Activated CD8-positive, alpha-beta memory T cell treated with anti-CD3 and anti-CD28 coated beads, Interleukin-2, amount 50 U/mL, for 1 hour (primary cell): Measurements from ENCODE around the gene NAP1L5.
A peak's percentile ranks its signal among the peaks of the same experiment; 100 is the strongest.

ENCODE experiments used
- DNase-seq: peaks from one replicate; pipeline ENCODE4 v3.0.0-alpha.2; 2020; ENCODE audit errors: extremely low read depth

Gene NAP1L5

DNA sequence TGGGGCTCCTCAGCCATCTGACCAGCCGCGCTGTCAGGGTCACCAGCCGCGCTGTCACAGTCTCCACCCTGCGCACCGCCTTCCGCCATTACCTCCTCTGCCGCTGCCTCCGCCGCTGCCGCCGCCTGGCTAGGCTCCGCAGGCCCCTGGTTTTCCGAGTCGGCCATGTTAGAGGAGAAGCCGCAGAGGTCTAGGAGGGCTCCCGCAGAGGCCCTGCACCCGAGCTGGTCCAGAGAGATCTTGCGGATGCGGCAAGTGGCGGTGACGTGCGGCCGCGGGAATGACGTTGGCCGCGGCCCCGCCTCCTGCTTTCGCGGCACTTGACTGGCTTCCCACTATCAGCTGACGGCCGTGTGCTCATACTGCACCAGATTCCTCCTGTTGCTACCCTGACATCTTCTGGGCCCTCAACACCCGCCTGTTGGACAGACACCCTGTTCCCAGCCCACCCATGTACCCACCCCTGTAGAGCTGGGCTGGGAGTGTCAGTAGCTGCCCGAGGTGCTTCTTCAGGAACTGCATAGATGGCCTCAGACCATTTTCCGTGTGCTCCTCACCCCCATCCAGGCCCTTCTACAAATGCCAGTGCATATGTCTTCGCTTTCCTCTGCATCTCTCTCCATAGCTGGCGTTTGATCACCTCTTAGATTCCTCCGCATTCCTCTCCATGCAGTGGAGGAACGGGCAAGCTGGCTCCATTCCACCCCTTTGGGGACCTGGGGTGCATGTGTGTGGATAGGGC, at the start of gene NAP1L5:
TSS of gene NAP1L5 (minus strand) at position 242 of the 742 bp plus-strand sequence. CDS start at position 167, 75 bp downstream.
- peak; percentile 47 for DNase-seq

DNA sequence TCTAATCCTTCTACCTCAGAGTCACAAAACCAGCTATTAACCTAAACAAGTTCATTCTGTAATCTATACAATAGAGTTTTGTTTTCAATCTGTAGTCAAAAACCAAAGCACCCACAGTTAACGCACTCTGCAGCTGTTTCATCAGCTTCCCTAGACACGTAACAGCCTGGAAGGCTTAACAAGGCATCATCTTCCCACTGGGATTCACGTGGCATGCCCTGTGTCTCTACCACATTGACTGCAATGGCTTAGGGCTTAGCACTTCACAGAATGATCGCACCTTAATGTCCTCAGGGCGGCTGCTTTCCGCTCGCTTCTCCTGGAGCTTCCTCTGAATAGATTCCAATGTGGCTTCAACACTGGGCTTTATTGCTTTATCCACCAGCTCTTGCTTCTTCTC, 49.7 kb upstream of the NAP1L5 start:
- no peak for DNase-seq

GRCh38 chr4:88746206-88746605, 48.6 kb upstream of the NAP1L5 start:
- no peak for DNase-seq

DNA sequence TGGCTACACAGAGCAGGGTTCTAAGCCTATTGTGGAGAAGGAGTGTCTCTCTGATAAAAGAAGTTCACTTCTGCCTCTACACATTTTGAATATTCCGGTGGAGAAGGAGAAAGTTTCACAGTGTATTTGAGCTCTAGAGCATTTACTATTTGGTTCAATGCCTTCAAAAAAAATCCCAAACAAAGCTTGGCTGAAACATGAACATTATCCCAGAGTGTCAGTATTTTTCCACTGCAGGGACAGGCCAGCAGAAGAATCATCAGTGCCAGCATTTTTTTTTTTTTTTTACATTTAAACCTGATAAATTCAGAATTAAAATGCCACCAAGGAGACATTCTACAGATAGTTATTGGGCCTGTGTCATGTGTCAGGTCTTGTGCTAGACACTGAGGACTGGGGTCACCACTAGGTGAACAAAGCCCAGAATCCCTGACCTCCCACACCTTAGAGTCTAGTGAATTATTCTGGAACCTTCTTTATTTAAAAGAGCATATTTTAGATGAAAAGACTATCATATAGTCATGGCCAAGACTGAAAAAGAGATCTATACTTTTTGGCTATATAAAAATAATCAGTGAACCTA, 48.0 kb upstream of the NAP1L5 start:
- DNase-seq, result no peak

DNA sequence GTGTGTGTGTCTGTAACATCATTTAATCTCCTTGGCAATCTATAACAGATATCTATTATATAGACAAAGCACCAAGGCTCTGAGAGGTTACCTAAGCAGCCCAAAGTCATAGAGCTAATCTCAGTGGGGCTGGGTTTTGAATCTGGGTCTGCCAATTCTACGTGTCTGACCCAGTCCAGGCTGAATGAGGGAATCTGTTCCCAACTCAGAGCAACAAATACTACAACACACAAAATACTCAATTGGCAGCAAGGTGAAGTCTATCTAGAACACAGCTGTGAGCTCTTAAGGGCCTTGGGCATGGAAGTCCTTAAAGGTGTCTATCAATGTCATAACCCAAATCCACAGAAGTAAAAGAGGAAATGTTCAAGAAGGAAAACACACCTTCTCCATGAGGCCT, 47.5 kb upstream of the NAP1L5 start:
- no peak for DNase-seq

- no peak for DNase-seq
Observed at GRCh38 chr4:88744609-88745008, 47.0 kb upstream of the NAP1L5 start.

DNA sequence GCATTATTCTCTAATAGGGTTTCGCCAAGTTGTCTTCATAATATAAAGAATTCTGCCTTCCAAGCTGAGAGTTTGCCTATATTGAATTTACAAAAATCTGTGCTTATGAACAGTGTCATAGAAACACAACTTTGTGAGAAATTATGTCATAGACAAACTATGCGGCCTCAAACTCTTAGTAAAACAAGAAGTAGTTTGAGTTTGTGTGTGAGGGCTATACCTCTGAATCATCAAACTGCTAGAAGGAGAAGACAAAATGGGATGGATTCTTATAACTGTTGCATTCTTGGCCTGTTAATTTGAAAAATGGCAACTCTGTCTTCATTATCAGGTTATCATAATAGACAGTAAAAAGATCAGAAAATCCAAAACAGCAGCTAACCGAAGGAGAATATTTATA, 46.1 kb upstream of the NAP1L5 start:
- no peak for DNase-seq

GRCh38 chr4:88742561-88742960, 44.9 kb upstream of the NAP1L5 start:
- DNase-seq, result no peak

DNA sequence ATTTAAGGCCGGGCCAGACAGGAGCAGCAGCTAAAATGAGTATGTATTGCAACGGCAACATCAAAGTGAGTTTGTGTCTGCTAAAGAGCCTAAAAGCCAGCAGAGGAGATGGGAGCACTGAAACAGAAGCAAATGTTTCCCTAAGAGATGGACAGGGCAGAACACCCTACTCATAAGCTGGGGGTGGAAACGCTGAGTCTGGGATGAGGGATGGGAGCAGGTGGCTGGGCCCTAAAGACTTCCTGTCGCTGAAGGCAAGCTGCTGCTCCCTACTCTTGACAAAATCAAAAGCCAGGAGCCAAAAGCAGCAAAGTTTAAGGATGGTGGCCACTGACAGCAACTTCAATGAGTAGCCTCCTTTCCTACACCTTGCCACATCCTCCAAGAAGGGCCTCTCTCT, 40.6 kb upstream of the NAP1L5 start:
- no peak for DNase-seq

GRCh38 chr4:88737307-88737941, 39.8 kb upstream of the NAP1L5 start:
- DNase-seq, result no peak

- no peak for DNase-seq
Observed at GRCh38 chr4:88736264-88736663, 38.6 kb upstream of the NAP1L5 start.

DNA sequence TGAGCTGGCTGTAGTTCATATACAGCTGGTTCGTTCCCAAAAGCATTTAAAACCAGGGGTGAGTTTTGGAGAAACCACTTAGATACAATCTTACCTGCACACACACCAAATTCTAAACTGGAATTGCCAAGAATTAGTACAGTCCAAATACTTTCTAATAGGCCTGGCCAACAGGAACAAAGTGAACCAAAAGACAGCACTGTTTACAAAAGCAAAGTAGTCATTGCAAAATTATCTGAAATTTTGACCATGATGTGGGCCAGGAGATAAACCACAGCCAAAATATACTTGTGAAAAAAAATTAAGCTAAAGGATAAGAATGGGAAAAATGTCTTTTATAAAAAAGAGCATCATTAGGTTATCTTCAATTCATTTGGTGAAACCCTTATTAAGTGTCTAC, 37.9 kb upstream of the NAP1L5 start:
- no peak for DNase-seq

DNA sequence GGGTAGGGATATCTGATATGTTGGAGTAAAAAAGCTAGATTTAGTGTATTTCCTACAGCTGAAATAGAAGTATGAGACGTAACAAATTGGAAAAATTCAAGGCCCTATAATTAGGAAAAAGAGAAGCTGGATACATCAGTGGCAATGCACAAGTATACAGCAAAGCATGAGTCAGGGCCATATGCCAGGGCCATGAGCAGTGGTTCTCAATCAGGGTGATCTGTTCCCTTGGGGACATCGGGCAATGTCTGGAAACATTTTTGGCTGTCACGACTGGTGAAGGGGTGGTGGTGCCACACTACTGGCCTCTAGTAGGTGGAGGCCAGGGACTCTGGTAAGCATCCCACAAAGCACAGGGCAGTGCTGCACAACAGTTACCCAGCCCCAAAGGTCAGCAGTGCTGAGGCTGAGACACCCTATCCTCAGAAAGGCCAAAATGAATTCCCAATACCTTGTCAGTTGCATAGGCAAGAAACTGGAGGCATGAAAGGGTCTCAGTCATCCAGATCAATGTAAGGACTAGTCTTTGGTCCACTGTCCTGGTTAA, 36.8 kb upstream of the NAP1L5 start:
- no peak for DNase-seq

DNA sequence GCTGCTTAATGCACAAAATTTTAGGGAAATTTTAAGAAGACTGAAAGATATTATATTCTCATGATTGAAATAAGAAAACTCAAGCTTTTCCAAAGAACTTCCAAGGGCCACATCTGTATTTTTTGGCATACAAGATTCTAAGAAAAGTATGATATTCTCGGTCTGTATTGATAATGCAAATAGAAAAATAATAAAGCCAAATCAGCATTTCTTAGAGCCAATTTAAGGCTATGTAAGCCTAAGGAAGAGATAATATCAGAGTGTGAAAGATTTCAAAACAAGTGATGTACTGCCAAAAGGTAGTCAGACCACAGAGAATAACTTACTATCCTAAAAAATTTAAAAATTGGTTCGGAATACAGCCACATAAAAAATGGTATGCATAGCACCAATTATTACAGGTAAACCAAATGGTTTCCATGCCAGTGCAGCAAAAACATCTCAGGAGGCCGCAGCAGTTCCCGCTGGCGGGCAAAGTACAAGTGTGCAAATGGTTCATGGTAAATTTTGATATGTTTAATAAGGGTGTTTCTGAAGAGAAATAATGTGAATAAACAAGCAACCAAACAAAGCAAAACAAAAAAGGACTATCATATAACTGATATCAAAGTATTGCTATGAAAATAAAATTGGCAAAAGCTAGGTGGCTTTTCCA, 35.2 kb upstream of the NAP1L5 start:
- no peak for DNase-seq

DNA sequence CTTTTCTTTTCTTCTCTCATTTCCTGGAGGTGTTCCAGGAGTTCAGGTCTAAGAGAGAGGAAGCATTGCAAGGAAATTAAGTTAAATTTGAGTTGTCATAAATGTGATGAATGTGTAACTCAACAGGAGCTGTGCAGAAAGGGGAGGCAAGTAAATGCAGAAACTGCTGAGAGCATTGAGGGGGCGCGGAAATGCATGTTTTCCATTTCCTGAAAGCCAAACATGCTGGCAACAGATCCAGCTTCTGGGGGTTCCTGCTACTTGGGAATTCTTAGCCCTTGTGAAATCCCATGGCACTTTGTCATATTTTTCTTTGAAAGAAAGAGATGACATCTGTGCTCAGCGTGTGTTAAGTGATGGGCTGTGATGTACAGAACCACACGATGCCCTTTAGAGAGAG, 33.8 kb upstream of the NAP1L5 start:
- no peak for DNase-seq

- DNase-seq, result no peak
Observed at GRCh38 chr4:88730811-88731210, 33.2 kb upstream of the NAP1L5 start.

DNA sequence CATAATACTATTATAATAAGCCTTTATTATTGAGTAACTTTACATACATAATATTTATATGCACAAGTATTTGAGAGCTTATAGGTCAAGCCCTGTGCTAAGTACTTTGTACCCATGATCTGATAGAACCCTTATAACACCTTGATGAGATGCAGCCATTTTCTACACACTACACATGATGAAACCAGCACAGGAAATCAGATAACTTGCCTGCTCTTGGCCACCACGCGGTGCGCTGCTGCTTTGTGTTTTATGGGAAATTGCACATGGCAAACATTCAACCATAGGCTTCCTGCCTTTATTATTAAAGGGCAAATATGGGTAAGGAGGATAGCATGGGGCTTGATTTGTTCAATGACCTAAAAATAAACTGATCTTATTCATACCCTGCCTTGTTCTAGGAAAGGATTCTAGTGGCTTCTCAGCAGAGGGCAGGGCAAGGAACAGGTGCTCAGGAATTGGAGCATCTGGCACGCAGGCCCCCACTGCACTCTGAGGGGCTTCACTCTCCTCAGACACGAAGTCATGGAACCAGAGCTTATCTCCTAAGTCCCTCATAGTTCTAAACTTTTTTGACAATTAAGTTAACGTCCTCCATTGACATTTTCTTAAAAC, 31.6 kb upstream of the NAP1L5 start:
- DNase-seq, result no peak

DNA sequence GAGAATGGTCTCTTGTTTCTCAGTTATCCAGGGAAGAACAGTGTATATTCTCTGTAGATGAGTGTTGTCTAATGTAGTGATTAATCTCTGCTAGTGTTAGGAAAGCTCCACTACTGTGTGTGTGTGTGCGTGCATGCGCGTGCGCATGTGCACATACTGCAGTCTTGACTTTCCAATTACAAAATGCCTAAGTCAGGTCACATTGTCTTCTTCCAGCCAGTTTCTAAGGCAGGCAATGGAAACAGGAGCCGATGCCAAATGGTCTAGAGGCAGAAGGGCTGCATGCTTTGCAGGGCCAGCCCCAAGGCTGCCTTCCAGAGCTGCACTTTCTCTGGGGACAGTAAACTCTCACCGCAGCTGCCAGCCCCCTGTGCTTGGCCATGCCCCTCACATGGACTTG, 30.5 kb upstream of the NAP1L5 start:
- no peak for DNase-seq

DNA sequence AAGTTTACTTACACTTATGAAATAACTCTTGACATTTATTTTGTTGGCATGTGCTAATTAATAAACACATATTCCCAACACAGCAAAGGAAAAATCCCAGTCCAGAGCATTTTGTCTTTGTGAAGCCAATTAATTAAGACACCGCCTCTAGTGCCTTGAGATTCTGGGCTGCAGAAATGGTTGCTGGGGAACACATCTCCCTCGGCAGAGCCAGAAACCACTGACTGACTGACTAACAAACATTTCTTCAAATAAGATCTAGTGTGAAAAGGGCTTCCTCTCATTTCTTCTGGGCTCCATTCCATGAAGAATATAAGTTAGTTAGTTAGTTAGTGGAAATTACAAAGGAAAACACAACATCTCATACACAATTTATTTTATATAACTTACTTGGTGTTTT, 28.4 kb upstream of the NAP1L5 start:
- DNase-seq, result no peak

GRCh38 chr4:88725143-88725542, 27.5 kb upstream of the NAP1L5 start:
- no peak for DNase-seq

- DNase-seq, result no peak
Observed at GRCh38 chr4:88724406-88724805, 26.8 kb upstream of the NAP1L5 start.

DNA sequence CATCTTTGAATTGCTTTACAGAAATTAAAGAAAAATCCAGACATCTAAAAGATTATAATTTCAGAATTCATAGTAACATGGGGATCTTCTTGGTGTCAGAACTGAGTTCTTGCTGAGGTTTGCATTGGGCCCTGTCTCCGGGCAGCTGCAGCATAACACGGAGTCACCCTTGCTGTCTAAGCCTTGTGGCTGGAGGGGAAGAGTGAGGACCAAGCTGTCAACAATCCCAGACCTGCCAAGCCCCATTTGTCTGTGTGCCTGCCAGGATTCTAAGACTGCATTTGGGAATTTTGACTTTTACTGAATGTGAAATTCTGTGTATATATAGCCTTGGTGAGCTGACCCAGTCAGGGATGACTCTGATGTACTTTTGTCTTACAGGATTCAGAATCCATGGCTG, 25.2 kb upstream of the NAP1L5 start:
- no peak for DNase-seq
